AG04450 (cell line): ENCODE measurements around the gene IGLL1. TPM values are rescaled to one million over a fixed set of nuclear protein-coding genes. Genes with fewer than 3 reads are reported as not detected.
A peak's percentile ranks its signal among the peaks of the same experiment; 100 is the strongest.

Experiments
- CTCF ChIA-PET: fragments of 300-600, 350-600 bp; formaldehyde crosslinking; extraction: SDS; loops from one replicate; lab custom pipeline; 2022; ENCODE audit warnings: antibody characterized with exemption, inconsistent platforms; lab: Charles Lee
- POLR2A ChIA-PET: fragments of 350-600 bp; formaldehyde crosslinking; extraction: SDS; loops from one replicate; lab custom pipeline; 2021; ENCODE audit warnings: antibody characterized with exemption, inconsistent platforms; lab: Yijun Ruan, JAX
- DNase-seq: peaks from one replicate; pipeline ENCODE4 v3.0.0-alpha.2; 2011; ENCODE audit warnings: low read depth, low spot score
- H3K27ac ChIP-seq: one replicate; pipeline ENCODE4 v1.5.1; 2012; ENCODE audit warnings: low read depth, low read length, control low read depth
- H3K27me3 ChIP-seq: one replicate; pipeline ENCODE4 v1.6.0; 2012; ENCODE audit warnings: low read length; ENCODE audit not compliant: control insufficient read depth, insufficient read depth
- H3K4me3 ChIP-seq: 2 replicates; pipeline ENCODE4 v1.5.1; 2011; ENCODE audit warnings: mild to moderate bottlenecking, low read depth, low read length, control low read depth
- H3K9me3 ChIP-seq: 2 replicates; pipeline ENCODE4 v1.5.1; 2012; ENCODE audit warnings: low read length; ENCODE audit not compliant: control insufficient read depth, insufficient read depth
- polyA plus RNA-seq: library from polyadenylated mRNA; depleted of rRNA; stranded (reverse); fragments of >200 nt; gene quantifications from 2 replicates; pipeline ENCODE4 v1.2.3, GENCODE V29; 2011
- TF ChIP-seq, protein P1 (sequence below): IDR thresholded peaks from 2 replicates; pipeline ENCODE4 v1.5.1; 2011; ENCODE audit warnings: low read depth, low read length, control low read depth, inconsistent platforms

IGLL1 gene
- polyA plus RNA-seq, 1 experiment = not detected

- DNase-seq = no peak
- TF ChIP-seq, protein P1, sequence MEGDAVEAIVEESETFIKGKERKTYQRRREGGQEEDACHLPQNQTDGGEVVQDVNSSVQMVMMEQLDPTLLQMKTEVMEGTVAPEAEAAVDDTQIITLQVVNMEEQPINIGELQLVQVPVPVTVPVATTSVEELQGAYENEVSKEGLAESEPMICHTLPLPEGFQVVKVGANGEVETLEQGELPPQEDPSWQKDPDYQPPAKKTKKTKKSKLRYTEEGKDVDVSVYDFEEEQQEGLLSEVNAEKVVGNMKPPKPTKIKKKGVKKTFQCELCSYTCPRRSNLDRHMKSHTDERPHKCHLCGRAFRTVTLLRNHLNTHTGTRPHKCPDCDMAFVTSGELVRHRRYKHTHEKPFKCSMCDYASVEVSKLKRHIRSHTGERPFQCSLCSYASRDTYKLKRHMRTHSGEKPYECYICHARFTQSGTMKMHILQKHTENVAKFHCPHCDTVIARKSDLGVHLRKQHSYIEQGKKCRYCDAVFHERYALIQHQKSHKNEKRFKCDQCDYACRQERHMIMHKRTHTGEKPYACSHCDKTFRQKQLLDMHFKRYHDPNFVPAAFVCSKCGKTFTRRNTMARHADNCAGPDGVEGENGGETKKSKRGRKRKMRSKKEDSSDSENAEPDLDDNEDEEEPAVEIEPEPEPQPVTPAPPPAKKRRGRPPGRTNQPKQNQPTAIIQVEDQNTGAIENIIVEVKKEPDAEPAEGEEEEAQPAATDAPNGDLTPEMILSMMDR = no peak
- H3K27me3 ChIP-seq = peaks cover 5% of the 10 kb centered on the region
- POLR2A ChIA-PET = no interaction called here
- no peak overlapping the region for H3K27ac ChIP-seq
- no peaks in the 10 kb centered on the region for H3K9me3 ChIP-seq
- no peak overlapping the region for H3K4me3 ChIP-seq
- CTCF ChIA-PET = no interaction called here
Measured at GRCh38 chr22:23621082-23621780, 41.1 kb upstream of the IGLL1 start.

- DNase-seq = no peak
- Histone ChIP-seq H3K27me3 (no peaks in the 10 kb centered on the region), H3K27ac (no peak overlapping the region), H3K9me3 (no peaks in the 10 kb centered on the region), H3K4me3 (no peak overlapping the region)
- TF ChIP-seq, protein P1 = no peak
- ChIA-PET POLR2A (no interaction called here), CTCF (interaction anchor here (1.2 kb wide), 1 partner anchor 21 kb away, joined by 6 read pairs; no protein-coding TSS in a partner anchor)
Measured at GRCh38 chr22:23613193-23613972, 33.3 kb upstream of the IGLL1 start.

- TF ChIP-seq, protein P1 = no peak
Measured at GRCh38 chr22:23609983-23610781, 30.1 kb upstream of the IGLL1 start.

DNA sequence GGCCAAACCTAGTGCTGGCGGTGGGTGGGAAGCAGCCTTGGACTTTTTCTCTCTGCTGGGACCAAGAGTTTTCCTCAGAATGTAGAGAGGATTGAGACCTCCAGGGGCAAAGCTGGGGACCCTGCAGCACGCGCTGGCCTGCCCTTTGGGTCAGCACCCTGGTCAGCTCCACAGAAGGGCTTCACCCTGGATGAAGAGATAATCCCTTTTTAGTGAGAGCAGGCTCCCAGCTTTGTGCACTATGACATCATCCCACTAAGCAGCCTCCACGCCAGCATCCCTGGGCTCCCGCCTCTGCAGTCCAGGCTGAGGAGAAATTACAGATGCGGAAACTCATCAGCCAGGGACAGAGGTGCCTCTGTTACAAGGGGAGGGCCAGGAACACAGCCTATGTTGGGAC lies 28.5 kb upstream of the IGLL1 start:
- POLR2A ChIA-PET = no interaction called here
- TF ChIP-seq, protein P1 = no peak
- Histone ChIP-seq H3K27me3 (peaks cover 3% of the 10 kb centered on the region), H3K27ac (no peak overlapping the region), H3K9me3 (no peaks in the 10 kb centered on the region; the same call in 1 of the 2 replicates), H3K4me3 (no peak overlapping the region)
- no peak for DNase-seq
- CTCF ChIA-PET = no interaction called here

More at GRCh38 chr22:23609983-23610781, 30.1 kb upstream of the IGLL1 start:
- ChIA-PET POLR2A (no interaction called here), CTCF (no interaction called here)
- Histone ChIP-seq H3K27me3 (no peaks in the 10 kb centered on the region), H3K4me3 (no peak overlapping the region), H3K9me3 (no peaks in the 10 kb centered on the region; the same call in 1 of the 2 replicates), H3K27ac (peak overlapping the region; percentile 21)
- no peak for DNase-seq
